ENCODE results near the gene MGP.

Gene MGP

DNA sequence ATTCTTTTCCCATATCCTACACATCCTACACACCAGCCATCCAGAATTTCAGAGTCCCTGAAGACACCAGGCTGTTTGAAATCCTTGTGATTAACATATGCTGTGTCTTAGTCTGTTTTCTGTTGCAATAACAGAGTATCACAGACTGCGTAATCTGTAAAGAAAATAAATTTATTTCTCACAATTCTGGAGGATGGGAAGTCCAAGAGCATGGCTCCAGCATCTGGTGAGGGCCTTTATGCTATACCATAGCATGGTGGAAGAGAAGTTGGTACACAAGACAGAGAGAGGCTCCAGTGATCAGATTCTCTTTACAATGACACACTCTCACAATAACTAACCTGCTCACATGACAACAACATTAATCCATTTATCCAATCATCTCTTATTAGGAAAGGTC, 46.4 kb downstream of the MGP start:
- H3K9me3 ChIP-seq (replicated peaks; ENCODE audit: insufficient read depth, low read length): no peaks in the 10 kb centered on the region
- H3K27me3 ChIP-seq (replicated peaks; ENCODE audit: insufficient read depth, low read length): no peaks in the 10 kb centered on the region
- H3K4me1 ChIP-seq (ENCODE audit: low read length): no peaks in the 10 kb centered on the region
- H2AFZ ChIP-seq (ENCODE audit: low read length): no peak overlapping the region
- no peak for TF ChIP-seq EZH2 (optimal IDR thresholded peaks at IDR 0.05; ENCODE audit: low read depth, low read length)
- no peaks in the 10 kb centered on the region for H3K79me2 ChIP-seq (ENCODE audit: low read length)
- no peak overlapping the region for H3K27ac ChIP-seq (ENCODE audit: low read length)
- H3K9me2 ChIP-seq (replicated peaks; ENCODE audit: insufficient read depth, low read length): no peaks in the 10 kb centered on the region
- H3K4me3 ChIP-seq (ENCODE audit: low read length): no peak overlapping the region
- H4K20me1 ChIP-seq (ENCODE audit: insufficient read depth, low read length): no peaks in the 10 kb centered on the region
- H3F3A ChIP-seq (ENCODE audit: insufficient read depth, low read length): no peaks in the 10 kb centered on the region
- no peak for DNase-seq
- H3K9ac ChIP-seq (ENCODE audit: low read length): no peak overlapping the region
- H3K36me3 ChIP-seq (replicated peaks; ENCODE audit: insufficient read depth, low read length): no peaks in the 10 kb centered on the region
- no peak overlapping the region for H3K4me2 ChIP-seq (ENCODE audit: low read depth, low read length)

DNA sequence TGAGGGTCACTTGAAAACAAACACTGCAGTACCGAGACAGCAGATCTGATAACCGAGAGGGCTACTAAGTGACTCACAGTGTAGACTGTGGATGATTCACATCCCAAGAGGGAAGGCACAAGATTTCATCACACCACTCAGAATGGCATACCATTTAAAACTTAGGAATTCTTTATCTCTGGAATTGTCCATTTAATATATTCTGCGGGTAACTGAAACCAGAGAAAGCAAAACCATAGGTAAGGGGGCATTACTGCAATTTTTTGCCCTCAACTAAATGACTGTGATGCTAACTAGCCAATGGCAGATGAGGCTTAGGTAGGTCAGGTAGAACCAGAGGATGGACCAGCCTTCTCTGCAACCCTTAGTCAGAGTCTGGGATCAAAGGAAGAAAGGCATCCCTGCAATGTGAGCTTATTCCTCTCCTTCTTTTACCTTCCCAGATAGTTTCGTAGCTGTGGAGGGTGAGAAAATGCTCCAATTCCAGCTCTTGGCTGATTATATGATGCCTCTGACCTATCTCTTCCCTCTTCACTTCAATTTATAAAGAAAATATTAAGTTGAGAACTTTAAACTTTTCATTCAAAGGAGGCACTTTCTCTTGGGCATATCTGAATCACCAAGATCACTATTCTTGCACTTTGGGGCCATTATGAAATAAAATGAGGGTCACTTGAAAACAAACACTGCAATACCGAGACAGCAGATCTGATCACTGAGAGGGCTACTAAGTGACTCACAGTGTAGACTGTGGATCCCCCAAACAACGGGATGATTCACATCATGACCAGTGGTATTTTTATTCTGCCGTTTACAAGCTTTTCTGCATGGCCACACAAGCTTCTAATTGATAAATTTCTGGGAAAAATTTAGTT, 49.1 kb downstream of the MGP start:
- H3F3A ChIP-seq (ENCODE audit: insufficient read depth, low read length): no peaks in the 10 kb centered on the region
- no peaks in the 10 kb centered on the region for H3K27me3 ChIP-seq (replicated peaks; ENCODE audit: insufficient read depth, low read length)
- H4K20me1 ChIP-seq (ENCODE audit: insufficient read depth, low read length): no peaks in the 10 kb centered on the region
- H3K9me3 ChIP-seq (replicated peaks; ENCODE audit: insufficient read depth, low read length): no peaks in the 10 kb centered on the region
- H3K9ac ChIP-seq (ENCODE audit: low read length): no peak overlapping the region
- no peak for DNase-seq
- no peak for TF ChIP-seq EZH2 (optimal IDR thresholded peaks at IDR 0.05; ENCODE audit: low read depth, low read length)
- no peak for TF ChIP-seq EZH2phosphoT487 (IDR thresholded peaks at IDR 0.05; ENCODE audit: low read length)
- TF ChIP-seq, protein P1, sequence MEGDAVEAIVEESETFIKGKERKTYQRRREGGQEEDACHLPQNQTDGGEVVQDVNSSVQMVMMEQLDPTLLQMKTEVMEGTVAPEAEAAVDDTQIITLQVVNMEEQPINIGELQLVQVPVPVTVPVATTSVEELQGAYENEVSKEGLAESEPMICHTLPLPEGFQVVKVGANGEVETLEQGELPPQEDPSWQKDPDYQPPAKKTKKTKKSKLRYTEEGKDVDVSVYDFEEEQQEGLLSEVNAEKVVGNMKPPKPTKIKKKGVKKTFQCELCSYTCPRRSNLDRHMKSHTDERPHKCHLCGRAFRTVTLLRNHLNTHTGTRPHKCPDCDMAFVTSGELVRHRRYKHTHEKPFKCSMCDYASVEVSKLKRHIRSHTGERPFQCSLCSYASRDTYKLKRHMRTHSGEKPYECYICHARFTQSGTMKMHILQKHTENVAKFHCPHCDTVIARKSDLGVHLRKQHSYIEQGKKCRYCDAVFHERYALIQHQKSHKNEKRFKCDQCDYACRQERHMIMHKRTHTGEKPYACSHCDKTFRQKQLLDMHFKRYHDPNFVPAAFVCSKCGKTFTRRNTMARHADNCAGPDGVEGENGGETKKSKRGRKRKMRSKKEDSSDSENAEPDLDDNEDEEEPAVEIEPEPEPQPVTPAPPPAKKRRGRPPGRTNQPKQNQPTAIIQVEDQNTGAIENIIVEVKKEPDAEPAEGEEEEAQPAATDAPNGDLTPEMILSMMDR (IDR thresholded peaks at IDR 0.05; ENCODE audit: low read length): no peak
- no peaks in the 10 kb centered on the region for H3K79me2 ChIP-seq (ENCODE audit: low read length)
- no peak overlapping the region for H3K27ac ChIP-seq (ENCODE audit: low read length)
- no peaks in the 10 kb centered on the region for H3K36me3 ChIP-seq (replicated peaks; ENCODE audit: insufficient read depth, low read length)
- H3K4me1 ChIP-seq (ENCODE audit: low read length): no peaks in the 10 kb centered on the region
- no peak overlapping the region for H3K4me2 ChIP-seq (ENCODE audit: low read depth, low read length)
- no peak overlapping the region for H2AFZ ChIP-seq (ENCODE audit: low read length)
- H3K9me2 ChIP-seq (replicated peaks; ENCODE audit: insufficient read depth, low read length): no peaks in the 10 kb centered on the region
- H3K4me3 ChIP-seq (ENCODE audit: low read length): no peak overlapping the region

DNA sequence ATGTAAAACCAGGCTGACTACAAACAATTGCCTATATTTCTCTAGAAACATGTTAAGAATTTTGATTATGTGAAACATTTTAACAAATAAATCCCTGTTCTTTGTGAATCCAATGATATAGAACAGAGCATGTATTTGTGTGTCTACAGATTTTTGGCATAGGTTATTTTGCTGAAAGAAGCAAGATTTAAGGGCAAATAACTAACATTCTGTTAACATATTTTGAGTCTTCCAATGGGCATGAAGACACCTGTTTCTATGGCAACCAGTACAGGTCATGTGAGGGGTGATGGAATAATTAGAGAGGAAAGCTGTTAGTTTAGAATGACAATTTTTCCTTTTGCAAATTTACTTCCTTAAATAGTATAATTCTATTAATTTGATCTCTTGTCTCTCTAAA, 51.1 kb downstream of the MGP start:
- no peaks in the 10 kb centered on the region for H3K4me1 ChIP-seq (ENCODE audit: low read length)
- H3K79me2 ChIP-seq (ENCODE audit: low read length): no peaks in the 10 kb centered on the region
- no peaks in the 10 kb centered on the region for H3K9me3 ChIP-seq (replicated peaks; ENCODE audit: insufficient read depth, low read length)
- no peak overlapping the region for H3K27ac ChIP-seq (ENCODE audit: low read length)
- TF ChIP-seq, protein P1 (IDR thresholded peaks at IDR 0.05; ENCODE audit: low read length): no peak
- no peak for TF ChIP-seq EZH2 (optimal IDR thresholded peaks at IDR 0.05; ENCODE audit: low read depth, low read length)
- H2AFZ ChIP-seq (ENCODE audit: low read length): no peak overlapping the region
- H3K36me3 ChIP-seq (replicated peaks; ENCODE audit: insufficient read depth, low read length): no peaks in the 10 kb centered on the region
- no peaks in the 10 kb centered on the region for H3F3A ChIP-seq (ENCODE audit: insufficient read depth, low read length)
- no peaks in the 10 kb centered on the region for H3K27me3 ChIP-seq (replicated peaks; ENCODE audit: insufficient read depth, low read length)
- no peaks in the 10 kb centered on the region for H3K9me2 ChIP-seq (replicated peaks; ENCODE audit: insufficient read depth, low read length)
- no peak overlapping the region for H3K9ac ChIP-seq (ENCODE audit: low read length)
- DNase-seq: no peak
- no peaks in the 10 kb centered on the region for H4K20me1 ChIP-seq (ENCODE audit: insufficient read depth, low read length)
- H3K4me3 ChIP-seq (ENCODE audit: low read length): no peak overlapping the region
- H3K4me2 ChIP-seq (ENCODE audit: low read depth, low read length): no peak overlapping the region

DNA sequence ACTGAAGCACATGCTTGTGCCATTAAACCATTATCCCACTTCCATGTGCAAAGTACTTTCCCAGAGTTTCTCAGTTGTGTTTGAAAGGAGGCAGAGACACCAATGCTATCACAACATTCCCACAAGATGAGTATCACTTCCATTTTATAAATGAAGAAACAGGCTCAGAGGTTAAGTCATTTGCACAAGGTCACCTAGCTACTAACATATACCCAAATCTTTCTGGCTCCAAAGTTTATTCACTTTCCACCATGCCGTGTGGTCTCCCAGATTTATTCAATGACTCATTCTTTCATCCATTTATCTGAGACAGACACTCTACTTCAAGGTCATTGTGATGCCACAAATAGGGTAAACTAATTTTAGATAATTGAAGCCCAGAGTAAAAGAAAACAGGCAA, 51.7 kb downstream of the MGP start:
- DNase-seq: no peak
- H3K4me2 ChIP-seq (ENCODE audit: low read depth, low read length): no peak overlapping the region
- H3K9me3 ChIP-seq (replicated peaks; ENCODE audit: insufficient read depth, low read length): no peaks in the 10 kb centered on the region
- no peak overlapping the region for H2AFZ ChIP-seq (ENCODE audit: low read length)
- no peaks in the 10 kb centered on the region for H4K20me1 ChIP-seq (ENCODE audit: insufficient read depth, low read length)
- no peaks in the 10 kb centered on the region for H3F3A ChIP-seq (ENCODE audit: insufficient read depth, low read length)
- H3K9me2 ChIP-seq (replicated peaks; ENCODE audit: insufficient read depth, low read length): no peaks in the 10 kb centered on the region
- no peak overlapping the region for H3K4me3 ChIP-seq (ENCODE audit: low read length)
- H3K36me3 ChIP-seq (replicated peaks; ENCODE audit: insufficient read depth, low read length): no peaks in the 10 kb centered on the region
- H3K27ac ChIP-seq (ENCODE audit: low read length): no peak overlapping the region
- H3K27me3 ChIP-seq (replicated peaks; ENCODE audit: insufficient read depth, low read length): no peaks in the 10 kb centered on the region
- H3K9ac ChIP-seq (ENCODE audit: low read length): no peak overlapping the region
- H3K79me2 ChIP-seq (ENCODE audit: low read length): no peaks in the 10 kb centered on the region
- TF ChIP-seq EZH2phosphoT487 (IDR thresholded peaks at IDR 0.05; ENCODE audit: low read length) (no peak), EZH2 (optimal IDR thresholded peaks at IDR 0.05; ENCODE audit: low read depth, low read length) (no peak)
- TF ChIP-seq, protein P1 (IDR thresholded peaks at IDR 0.05; ENCODE audit: low read length): no peak
- H3K4me1 ChIP-seq (ENCODE audit: low read length): no peaks in the 10 kb centered on the region
